Measurements from ENCODE around the gene CACTIN.

DNA sequence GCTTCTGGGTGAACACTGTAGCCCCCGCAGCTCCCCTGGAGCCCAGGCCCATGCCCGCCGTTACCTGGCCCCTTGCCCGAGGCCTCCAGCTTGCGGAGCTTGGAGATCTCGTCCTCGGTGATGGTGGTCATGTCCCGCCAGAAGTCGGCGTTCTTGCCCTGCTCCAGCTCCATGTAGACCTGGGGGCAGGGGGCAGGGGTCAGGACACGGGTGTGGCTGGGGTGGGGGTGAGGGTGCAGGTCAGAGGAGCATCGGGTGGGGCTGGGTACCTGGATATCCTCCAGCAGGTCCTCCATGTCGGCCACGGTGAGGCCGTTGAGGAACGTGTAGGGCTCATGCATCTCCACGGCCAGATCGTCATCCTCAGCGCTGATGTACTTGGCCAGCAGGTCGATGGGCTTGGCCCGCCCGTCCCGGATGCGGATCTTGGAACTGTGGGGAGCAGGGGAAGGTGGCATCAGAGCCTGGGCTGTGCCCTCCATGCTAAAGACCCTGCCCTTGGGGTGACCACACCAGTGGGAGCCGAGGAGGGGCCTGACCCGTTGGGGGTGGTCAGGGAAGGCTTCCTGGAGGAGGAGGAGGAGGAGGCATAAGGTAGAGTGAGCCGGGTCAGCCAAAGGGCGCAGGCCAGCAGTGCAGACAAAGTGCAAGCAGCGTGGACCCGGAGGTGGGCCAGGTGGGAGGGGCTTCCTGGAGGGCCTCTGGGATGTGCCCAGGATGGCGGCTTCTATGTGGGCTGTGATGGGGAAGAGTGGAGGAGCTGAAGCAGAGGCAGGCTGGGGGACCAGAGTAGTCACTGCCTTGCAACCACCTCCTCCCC, 7.6 kb downstream of the CACTIN start:
- TF ChIP-seq EZH2 (IDR thresholded peaks at IDR 0.05; ENCODE audit: borderline replicate concordance, low read length), result no peak
- TF ChIP-seq, protein P1, sequence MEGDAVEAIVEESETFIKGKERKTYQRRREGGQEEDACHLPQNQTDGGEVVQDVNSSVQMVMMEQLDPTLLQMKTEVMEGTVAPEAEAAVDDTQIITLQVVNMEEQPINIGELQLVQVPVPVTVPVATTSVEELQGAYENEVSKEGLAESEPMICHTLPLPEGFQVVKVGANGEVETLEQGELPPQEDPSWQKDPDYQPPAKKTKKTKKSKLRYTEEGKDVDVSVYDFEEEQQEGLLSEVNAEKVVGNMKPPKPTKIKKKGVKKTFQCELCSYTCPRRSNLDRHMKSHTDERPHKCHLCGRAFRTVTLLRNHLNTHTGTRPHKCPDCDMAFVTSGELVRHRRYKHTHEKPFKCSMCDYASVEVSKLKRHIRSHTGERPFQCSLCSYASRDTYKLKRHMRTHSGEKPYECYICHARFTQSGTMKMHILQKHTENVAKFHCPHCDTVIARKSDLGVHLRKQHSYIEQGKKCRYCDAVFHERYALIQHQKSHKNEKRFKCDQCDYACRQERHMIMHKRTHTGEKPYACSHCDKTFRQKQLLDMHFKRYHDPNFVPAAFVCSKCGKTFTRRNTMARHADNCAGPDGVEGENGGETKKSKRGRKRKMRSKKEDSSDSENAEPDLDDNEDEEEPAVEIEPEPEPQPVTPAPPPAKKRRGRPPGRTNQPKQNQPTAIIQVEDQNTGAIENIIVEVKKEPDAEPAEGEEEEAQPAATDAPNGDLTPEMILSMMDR (IDR thresholded peaks at IDR 0.05; ENCODE audit: low read length), result no peak

Data from OCI-LY1 (cell line).